HEK293 (cell line): ENCODE measurements around the gene ICE2.
A peak's percentile ranks its signal among the peaks of the same experiment; 100 is the strongest.

Experiments
- FEZF1 ChIP-seq: fragments of 450-650 bp; formaldehyde crosslinking; IDR thresholded peaks from 2 replicates; pipeline ENCODE4 v1.5.1; 2016; ENCODE audit warnings: missing biosample characterization, missing genetic modification characterization
- KLF1 ChIP-seq: fragments of 450-650 bp; formaldehyde crosslinking; IDR thresholded peaks from 2 replicates; pipeline ENCODE4 v1.5.1; 2016; ENCODE audit warnings: missing biosample characterization, missing genetic modification characterization
- KLF16 ChIP-seq: fragments of 450-650 bp; formaldehyde crosslinking; IDR thresholded peaks from 2 replicates; pipeline ENCODE4 v1.5.1; 2017; ENCODE audit warnings: missing biosample characterization, missing genetic modification characterization
- KLF7 ChIP-seq: fragments of 450-650 bp; formaldehyde crosslinking; IDR thresholded peaks from 2 replicates; pipeline ENCODE4 v1.5.1; 2016; ENCODE audit warnings: missing biosample characterization, missing genetic modification characterization, borderline replicate concordance
- OSR2 ChIP-seq: fragments of 450-650 bp; formaldehyde crosslinking; IDR thresholded peaks from 2 replicates; pipeline ENCODE4 v1.5.1; 2016; ENCODE audit warnings: missing biosample characterization, missing genetic modification characterization
- SCRT1 ChIP-seq: fragments of 450-650 bp; formaldehyde crosslinking; IDR thresholded peaks from 2 replicates; pipeline ENCODE4 v1.5.1; 2016; ENCODE audit warnings: missing biosample characterization, missing genetic modification characterization, borderline replicate concordance
- SP2 ChIP-seq: fragments of 450-650 bp; formaldehyde crosslinking; IDR thresholded peaks from 2 replicates; pipeline ENCODE4 v1.5.1; 2016; ENCODE audit warnings: missing biosample characterization, missing genetic modification characterization
- SP3 ChIP-seq: fragments of 450-650 bp; formaldehyde crosslinking; IDR thresholded peaks from 2 replicates; pipeline ENCODE4 v1.5.1; 2016; ENCODE audit warnings: missing biosample characterization, missing genetic modification characterization
- YY1 ChIP-seq: fragments of 450-650 bp; formaldehyde crosslinking; IDR thresholded peaks from 2 replicates; pipeline ENCODE4 v1.5.1; 2018; ENCODE audit warnings: missing biosample characterization, missing genetic modification characterization
- ZBTB17 ChIP-seq: fragments of 450-650 bp; formaldehyde crosslinking; IDR thresholded peaks from 2 replicates; pipeline ENCODE4 v1.5.1; 2016; ENCODE audit warnings: missing biosample characterization, missing genetic modification characterization
- ZIC2 ChIP-seq: fragments of 450-650 bp; formaldehyde crosslinking; IDR thresholded peaks from 2 replicates; pipeline ENCODE4 v1.5.1; 2016; ENCODE audit warnings: missing biosample characterization, missing genetic modification characterization
- ZNF324 ChIP-seq: fragments of 450-650 bp; formaldehyde crosslinking; IDR thresholded peaks from 2 replicates; pipeline ENCODE4 v1.5.1; 2016; ENCODE audit warnings: missing biosample characterization, missing genetic modification characterization
- ZNF341 ChIP-seq: fragments of 450-650 bp; formaldehyde crosslinking; IDR thresholded peaks from 2 replicates; pipeline ENCODE4; 2016; ENCODE audit warnings: low read depth, missing biosample characterization, missing genetic modification characterization
- ZNF394 ChIP-seq: fragments of 450-650 bp; formaldehyde crosslinking; IDR thresholded peaks from 2 replicates; pipeline ENCODE4 v1.5.1; 2016; ENCODE audit warnings: missing biosample characterization, missing genetic modification characterization, mild to moderate bottlenecking, moderate library complexity, borderline replicate concordance
- ZNF501 ChIP-seq: fragments of 450-650 bp; formaldehyde crosslinking; IDR thresholded peaks from 2 replicates; pipeline ENCODE4 v1.5.1; 2016; ENCODE audit warnings: missing biosample characterization, missing genetic modification characterization
- ZNF610 ChIP-seq: fragments of 450-650 bp; formaldehyde crosslinking; IDR thresholded peaks from 2 replicates; pipeline ENCODE4 v1.5.1; 2016; ENCODE audit warnings: missing biosample characterization, missing genetic modification characterization, borderline replicate concordance
- ZNF623 ChIP-seq: fragments of 450-650 bp; formaldehyde crosslinking; IDR thresholded peaks from 2 replicates; pipeline ENCODE4 v1.5.1; 2016; ENCODE audit warnings: missing biosample characterization, missing genetic modification characterization
- ZNF658 ChIP-seq: fragments of 450-650 bp; formaldehyde crosslinking; IDR thresholded peaks from 2 replicates; pipeline ENCODE4; 2016; ENCODE audit warnings: missing biosample characterization, missing genetic modification characterization
- ZNF660 ChIP-seq: fragments of 450-650 bp; IDR thresholded peaks from 2 replicates; pipeline ENCODE4 v1.5.1; 2018; ENCODE audit warnings: missing biosample characterization, mild to moderate bottlenecking, missing genetic modification characterization
- ZNF785 ChIP-seq: fragments of 450-650 bp; formaldehyde crosslinking; IDR thresholded peaks from 2 replicates; pipeline ENCODE4 v1.5.1; 2016; ENCODE audit warnings: missing biosample characterization, missing genetic modification characterization
- ZNF843 ChIP-seq: fragments of 450-650 bp; formaldehyde crosslinking; IDR thresholded peaks from 2 replicates; pipeline ENCODE4 v1.5.1; 2016; ENCODE audit warnings: missing biosample characterization, missing genetic modification characterization
- ZSCAN23 ChIP-seq: fragments of 450-650 bp; formaldehyde crosslinking; IDR thresholded peaks from 2 replicates; pipeline ENCODE4 v1.5.1; 2016; ENCODE audit warnings: missing biosample characterization, missing genetic modification characterization
- TF ChIP-seq, protein P1 (sequence below): fragments of 450-650 bp; formaldehyde crosslinking; IDR thresholded peaks from 2 replicates; pipeline ENCODE4 v1.5.1; 2016; ENCODE audit warnings: missing biosample characterization, missing genetic modification characterization
- TF ChIP-seq, protein P2 (sequence below): fragments of 450-650 bp; formaldehyde crosslinking; IDR thresholded peaks from 2 replicates; pipeline ENCODE4 v1.5.1; 2017; ENCODE audit warnings: missing biosample characterization, missing genetic modification characterization
- TF ChIP-seq, protein P3 (sequence below): fragments of 450-650 bp; formaldehyde crosslinking; IDR thresholded peaks from 2 replicates; pipeline ENCODE4 v1.5.1; 2016; ENCODE audit warnings: missing biosample characterization, missing genetic modification characterization
- TF ChIP-seq, protein P4 (sequence below): fragments of 450-650 bp; formaldehyde crosslinking; IDR thresholded peaks from 2 replicates; pipeline ENCODE4 v1.5.1; 2016; ENCODE audit warnings: missing biosample characterization, missing genetic modification characterization, low read depth
- TF ChIP-seq, protein P5 (sequence below): fragments of 450-650 bp; formaldehyde crosslinking; IDR thresholded peaks from 2 replicates; pipeline ENCODE4 v1.5.1; 2016; ENCODE audit warnings: missing biosample characterization, missing genetic modification characterization
- TF ChIP-seq, protein P6 (sequence below): fragments of 450-650 bp; formaldehyde crosslinking; IDR thresholded peaks from 2 replicates; pipeline ENCODE4 v1.5.1; 2016; ENCODE audit warnings: missing biosample characterization, missing genetic modification characterization

The ICE2 gene

DNA sequence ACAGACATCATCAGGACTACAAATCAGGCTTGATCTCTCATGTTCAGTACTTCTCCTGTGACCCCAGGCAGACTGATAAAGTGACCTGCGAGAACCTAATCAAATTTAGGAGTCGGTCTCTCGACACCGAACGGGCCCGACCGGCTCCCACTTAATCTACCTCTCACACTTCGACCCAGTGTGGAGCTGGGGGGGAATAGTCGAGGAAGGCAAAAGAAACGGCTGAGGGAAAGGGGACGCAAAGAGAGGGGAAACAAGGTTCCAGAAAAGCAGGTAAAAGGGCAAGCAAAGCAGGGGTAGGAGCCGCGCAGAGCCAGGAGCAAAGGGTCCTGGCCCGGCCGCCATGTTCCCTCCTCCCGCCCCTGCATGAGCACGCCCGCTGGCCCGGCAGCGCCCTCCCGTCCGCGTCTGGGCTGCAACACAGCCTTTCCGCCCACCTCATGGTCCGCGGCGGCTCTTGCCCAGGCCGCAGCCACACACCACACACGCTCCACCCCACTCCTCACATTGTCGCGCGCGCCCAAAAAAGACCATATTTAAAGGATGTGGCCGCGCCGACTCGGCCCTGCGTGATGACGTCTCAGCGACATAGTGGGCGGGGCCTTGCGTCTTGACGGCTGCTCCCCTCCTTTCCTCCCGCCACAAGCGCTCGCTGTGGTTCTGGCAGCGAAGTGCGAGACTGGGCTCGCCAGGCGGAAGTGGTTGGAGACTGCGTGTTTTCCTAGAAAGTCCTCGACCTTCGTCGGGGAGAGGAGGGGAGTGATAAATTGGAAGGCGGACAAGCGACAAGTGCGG is at the start of gene ICE2 (continued):
- TF ChIP-seq ZSCAN23: peak; percentile 42; the same call in 1 of the 2 replicates
- TF ChIP-seq KLF1 (tag by site-specific recombination): peak; percentile 65
- 0 out of 2 replicates have a peak, but pooled peaks have one; percentile 55 for TF ChIP-seq ZNF843 (tag by site-specific recombination)
- TF ChIP-seq, protein P1, sequence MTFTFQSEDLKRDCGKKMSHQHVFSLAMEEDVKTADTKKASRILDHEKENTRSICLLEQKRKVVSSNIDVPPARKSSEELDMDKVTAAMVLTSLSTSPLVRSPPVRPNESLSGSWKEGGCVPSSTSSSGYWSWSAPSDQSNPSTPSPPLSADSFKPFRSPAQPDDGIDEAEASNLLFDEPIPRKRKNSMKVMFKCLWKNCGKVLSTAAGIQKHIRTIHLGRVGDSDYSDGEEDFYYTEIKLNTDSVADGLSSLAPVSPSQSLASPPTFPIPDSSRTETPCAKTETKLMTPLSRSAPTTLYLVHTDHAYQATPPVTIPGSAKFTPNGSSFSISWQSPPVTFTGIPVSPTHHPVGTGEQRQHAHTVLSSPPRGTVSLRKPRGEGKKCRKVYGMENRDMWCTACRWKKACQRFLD: no peak
- TF ChIP-seq, protein P2, sequence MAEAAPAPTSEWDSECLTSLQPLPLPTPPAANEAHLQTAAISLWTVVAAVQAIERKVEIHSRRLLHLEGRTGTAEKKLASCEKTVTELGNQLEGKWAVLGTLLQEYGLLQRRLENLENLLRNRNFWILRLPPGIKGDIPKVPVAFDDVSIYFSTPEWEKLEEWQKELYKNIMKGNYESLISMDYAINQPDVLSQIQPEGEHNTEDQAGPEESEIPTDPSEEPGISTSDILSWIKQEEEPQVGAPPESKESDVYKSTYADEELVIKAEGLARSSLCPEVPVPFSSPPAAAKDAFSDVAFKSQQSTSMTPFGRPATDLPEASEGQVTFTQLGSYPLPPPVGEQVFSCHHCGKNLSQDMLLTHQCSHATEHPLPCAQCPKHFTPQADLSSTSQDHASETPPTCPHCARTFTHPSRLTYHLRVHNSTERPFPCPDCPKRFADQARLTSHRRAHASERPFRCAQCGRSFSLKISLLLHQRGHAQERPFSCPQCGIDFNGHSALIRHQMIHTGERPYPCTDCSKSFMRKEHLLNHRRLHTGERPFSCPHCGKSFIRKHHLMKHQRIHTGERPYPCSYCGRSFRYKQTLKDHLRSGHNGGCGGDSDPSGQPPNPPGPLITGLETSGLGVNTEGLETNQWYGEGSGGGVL (tag by site-specific recombination): 0 out of 2 replicates have a peak, but pooled peaks have one; percentile 22
- TF ChIP-seq ZIC2: 0 out of 2 replicates have a peak, but pooled peaks have one; percentile 11
- TF ChIP-seq YY1 (tag by site-specific recombination): peak; percentile 84
- peak; percentile 87 for TF ChIP-seq FEZF1 (tag by site-specific recombination)
- peak; percentile 62 for TF ChIP-seq ZNF610 (tag by site-specific recombination)
- peak; percentile 89 for TF ChIP-seq SP2
- peak; percentile 77 for TF ChIP-seq KLF16
- peak; percentile 89 for TF ChIP-seq SP3 (tag by site-specific recombination)
- TF ChIP-seq, protein P3, sequence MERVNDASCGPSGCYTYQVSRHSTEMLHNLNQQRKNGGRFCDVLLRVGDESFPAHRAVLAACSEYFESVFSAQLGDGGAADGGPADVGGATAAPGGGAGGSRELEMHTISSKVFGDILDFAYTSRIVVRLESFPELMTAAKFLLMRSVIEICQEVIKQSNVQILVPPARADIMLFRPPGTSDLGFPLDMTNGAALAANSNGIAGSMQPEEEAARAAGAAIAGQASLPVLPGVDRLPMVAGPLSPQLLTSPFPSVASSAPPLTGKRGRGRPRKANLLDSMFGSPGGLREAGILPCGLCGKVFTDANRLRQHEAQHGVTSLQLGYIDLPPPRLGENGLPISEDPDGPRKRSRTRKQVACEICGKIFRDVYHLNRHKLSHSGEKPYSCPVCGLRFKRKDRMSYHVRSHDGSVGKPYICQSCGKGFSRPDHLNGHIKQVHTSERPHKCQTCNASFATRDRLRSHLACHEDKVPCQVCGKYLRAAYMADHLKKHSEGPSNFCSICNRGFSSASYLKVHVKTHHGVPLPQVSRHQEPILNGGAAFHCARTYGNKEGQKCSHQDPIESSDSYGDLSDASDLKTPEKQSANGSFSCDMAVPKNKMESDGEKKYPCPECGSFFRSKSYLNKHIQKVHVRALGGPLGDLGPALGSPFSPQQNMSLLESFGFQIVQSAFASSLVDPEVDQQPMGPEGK: peak; percentile 56; the same call in 1 of the 2 replicates
- TF ChIP-seq ZNF324 (tag by site-specific recombination): no peak
- peak; percentile 87 for TF ChIP-seq KLF7 (tag by site-specific recombination)
- TF ChIP-seq, protein P4, sequence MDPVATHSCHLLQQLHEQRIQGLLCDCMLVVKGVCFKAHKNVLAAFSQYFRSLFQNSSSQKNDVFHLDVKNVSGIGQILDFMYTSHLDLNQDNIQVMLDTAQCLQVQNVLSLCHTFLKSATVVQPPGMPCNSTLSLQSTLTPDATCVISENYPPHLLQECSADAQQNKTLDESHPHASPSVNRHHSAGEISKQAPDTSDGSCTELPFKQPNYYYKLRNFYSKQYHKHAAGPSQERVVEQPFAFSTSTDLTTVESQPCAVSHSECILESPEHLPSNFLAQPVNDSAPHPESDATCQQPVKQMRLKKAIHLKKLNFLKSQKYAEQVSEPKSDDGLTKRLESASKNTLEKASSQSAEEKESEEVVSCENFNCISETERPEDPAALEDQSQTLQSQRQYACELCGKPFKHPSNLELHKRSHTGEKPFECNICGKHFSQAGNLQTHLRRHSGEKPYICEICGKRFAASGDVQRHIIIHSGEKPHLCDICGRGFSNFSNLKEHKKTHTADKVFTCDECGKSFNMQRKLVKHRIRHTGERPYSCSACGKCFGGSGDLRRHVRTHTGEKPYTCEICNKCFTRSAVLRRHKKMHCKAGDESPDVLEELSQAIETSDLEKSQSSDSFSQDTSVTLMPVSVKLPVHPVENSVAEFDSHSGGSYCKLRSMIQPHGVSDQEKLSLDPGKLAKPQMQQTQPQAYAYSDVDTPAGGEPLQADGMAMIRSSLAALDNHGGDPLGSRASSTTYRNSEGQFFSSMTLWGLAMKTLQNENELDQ (tag by site-specific recombination): no peak
- TF ChIP-seq ZNF658 (tag by site-specific recombination): no peak
- TF ChIP-seq, protein P5, sequence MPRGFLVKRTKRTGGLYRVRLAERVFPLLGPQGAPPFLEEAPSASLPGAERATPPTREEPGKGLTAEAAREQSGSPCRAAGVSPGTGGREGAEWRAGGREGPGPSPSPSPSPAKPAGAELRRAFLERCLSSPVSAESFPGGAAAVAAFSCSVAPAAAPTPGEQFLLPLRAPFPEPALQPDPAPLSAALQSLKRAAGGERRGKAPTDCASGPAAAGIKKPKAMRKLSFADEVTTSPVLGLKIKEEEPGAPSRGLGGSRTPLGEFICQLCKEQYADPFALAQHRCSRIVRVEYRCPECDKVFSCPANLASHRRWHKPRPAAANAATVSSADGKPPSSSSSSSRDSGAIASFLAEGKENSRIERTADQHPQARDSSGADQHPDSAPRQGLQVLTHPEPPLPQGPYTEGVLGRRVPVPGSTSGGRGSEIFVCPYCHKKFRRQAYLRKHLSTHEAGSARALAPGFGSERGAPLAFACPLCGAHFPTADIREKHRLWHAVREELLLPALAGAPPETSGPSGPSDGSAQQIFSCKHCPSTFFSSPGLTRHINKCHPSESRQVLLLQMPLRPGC (tag by site-specific recombination): 0 out of 2 replicates have a peak, but pooled peaks have one; percentile 15
- TF ChIP-seq OSR2 (tag by site-specific recombination): no peak; the same call in 1 of the 2 replicates
- TF ChIP-seq ZNF341 (tag by site-specific recombination): peak; percentile 28
- peak; percentile 78 for TF ChIP-seq ZBTB17
- peak; percentile 66 for TF ChIP-seq ZNF501 (tag by site-specific recombination)
- TF ChIP-seq, protein P6, sequence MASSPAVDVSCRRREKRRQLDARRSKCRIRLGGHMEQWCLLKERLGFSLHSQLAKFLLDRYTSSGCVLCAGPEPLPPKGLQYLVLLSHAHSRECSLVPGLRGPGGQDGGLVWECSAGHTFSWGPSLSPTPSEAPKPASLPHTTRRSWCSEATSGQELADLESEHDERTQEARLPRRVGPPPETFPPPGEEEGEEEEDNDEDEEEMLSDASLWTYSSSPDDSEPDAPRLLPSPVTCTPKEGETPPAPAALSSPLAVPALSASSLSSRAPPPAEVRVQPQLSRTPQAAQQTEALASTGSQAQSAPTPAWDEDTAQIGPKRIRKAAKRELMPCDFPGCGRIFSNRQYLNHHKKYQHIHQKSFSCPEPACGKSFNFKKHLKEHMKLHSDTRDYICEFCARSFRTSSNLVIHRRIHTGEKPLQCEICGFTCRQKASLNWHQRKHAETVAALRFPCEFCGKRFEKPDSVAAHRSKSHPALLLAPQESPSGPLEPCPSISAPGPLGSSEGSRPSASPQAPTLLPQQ (tag by site-specific recombination): peak; percentile 65
- peak; percentile 37; the same call in 1 of the 2 replicates for TF ChIP-seq ZNF660 (tag by site-specific recombination)
- TF ChIP-seq SCRT1 (tag by site-specific recombination): no peak
- TF ChIP-seq ZNF785 (tag by site-specific recombination): 0 out of 2 replicates have a peak, but pooled peaks have one; percentile 43
- TF ChIP-seq ZNF623: peak; percentile 26; the same call in 1 of the 2 replicates
- peak; percentile 24; the same call in 1 of the 2 replicates for TF ChIP-seq ZNF394
